C4-2B (cell line): Measurements from ENCODE around the gene VPS39.

Source experiments
- ZFX ChIP-seq: fragments of 450-650 bp; IDR thresholded peaks from 2 replicates; pipeline ENCODE4 v1.6.1; 2017
- TF ChIP-seq, protein P1 (sequence below): fragments of 450-650 bp; conservative IDR thresholded peaks from 2 replicates; pipeline ENCODE4 v1.5.1; 2017; ENCODE audit warnings: mild to moderate bottlenecking

DNA sequence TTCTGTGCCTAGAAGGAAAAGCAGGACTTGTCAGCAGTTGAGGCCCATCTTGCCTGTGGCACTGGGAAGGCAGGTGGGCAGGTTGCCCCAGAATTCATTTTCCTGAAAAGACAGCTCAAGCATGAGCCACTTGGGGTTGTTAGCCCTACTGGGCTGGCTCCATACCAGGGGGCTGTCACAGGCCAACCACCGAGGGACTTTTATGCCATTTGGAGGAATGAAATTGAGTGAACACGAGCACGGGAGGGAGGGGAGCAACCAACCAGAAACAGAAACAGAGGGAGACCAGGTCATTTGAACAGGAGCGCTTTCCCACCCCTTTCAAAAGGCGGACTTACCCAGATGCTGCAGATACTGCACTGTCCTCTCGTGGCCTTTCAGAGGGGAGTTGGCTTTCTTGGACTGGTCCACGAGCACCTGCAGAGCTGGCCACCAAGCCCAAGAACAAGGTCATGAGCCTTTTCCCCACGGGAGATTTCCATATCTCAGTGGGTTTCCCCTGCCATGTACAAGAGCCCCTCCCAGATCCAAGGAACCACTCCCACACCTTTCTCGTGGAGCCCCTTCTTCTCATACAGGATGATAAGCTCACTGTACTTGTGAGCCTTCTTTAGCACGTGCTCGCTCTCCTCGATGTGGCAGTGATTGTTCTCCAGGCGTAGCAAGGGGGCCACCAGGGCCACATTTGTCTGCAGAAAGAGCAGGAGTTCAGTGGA is 41.7 kb downstream of the VPS39 start:
- TF ChIP-seq, protein P1, sequence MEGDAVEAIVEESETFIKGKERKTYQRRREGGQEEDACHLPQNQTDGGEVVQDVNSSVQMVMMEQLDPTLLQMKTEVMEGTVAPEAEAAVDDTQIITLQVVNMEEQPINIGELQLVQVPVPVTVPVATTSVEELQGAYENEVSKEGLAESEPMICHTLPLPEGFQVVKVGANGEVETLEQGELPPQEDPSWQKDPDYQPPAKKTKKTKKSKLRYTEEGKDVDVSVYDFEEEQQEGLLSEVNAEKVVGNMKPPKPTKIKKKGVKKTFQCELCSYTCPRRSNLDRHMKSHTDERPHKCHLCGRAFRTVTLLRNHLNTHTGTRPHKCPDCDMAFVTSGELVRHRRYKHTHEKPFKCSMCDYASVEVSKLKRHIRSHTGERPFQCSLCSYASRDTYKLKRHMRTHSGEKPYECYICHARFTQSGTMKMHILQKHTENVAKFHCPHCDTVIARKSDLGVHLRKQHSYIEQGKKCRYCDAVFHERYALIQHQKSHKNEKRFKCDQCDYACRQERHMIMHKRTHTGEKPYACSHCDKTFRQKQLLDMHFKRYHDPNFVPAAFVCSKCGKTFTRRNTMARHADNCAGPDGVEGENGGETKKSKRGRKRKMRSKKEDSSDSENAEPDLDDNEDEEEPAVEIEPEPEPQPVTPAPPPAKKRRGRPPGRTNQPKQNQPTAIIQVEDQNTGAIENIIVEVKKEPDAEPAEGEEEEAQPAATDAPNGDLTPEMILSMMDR = no peak
- no peak for TF ChIP-seq ZFX
